Measurements from ENCODE around the gene TIAM2. TPM values are rescaled to one million over a fixed set of nuclear protein-coding genes. Genes with fewer than 3 reads are reported as not detected.

The TIAM2 gene
- total and polyA plus RNA-seq, 9 of the 15 experiments (the other 6 are each of a cell fraction or from before 2014, with no cell fraction given): 0.73 to 6.5 (median 4.3) TPM

DNA sequence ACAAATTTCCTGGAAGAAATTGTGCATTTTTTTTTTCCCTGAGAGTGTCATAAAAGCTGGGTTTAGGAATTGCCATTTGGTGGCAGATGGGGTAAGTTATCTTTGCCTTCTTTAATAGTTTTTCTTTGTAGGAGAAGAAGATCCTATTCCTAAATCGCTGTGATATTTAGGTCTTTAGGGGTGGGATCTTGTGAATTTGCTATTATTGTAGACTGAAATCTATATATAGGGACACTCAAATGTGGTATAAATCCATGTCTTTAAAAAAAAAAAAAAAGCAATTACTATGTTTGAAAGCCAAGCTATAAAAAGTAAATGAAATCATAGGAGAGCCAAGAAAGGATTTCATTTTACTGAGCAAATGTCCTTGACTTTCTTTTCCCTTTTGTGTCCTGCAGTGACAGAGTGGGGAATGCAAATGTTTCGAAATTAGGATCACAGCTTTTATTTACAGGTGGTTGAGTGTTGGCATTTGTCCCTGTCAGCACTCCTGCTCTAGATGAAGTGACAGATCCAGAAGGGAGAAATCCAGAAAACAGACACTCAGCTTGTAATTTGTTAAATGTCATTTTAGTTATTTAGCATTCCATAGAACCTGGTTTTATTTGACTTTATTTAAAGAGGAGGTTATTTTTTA, 29.4 kb downstream of the TIAM2 start:
- in situ Hi-C loops (cut with MboI): no loop called here
- no peak for ATAC-seq

More for the DNA sequence above, 29.4 kb downstream of the TIAM2 start:
- Histone ChIP-seq H4K20me1 (replicated peaks; ENCODE audit: control insufficient read depth, insufficient read depth, low read length) (no peaks in the 10 kb centered on the region), H3K9me3 (replicated peaks; ENCODE audit: control insufficient read depth, insufficient read depth, low read depth, low read length) (no peaks in the 10 kb centered on the region), H3K4me1 (replicated peaks in 1 of 2; ENCODE audit: control insufficient read depth in 2 of 2, insufficient read depth in 2 of 2, low read length in 2 of 2) (no peaks in the 10 kb centered on the region), H3K79me2 (ENCODE audit: control insufficient read depth, insufficient read depth, low read length) (no peaks in the 10 kb centered on the region), H2AFZ (ENCODE audit: low read depth, low read length) (no peak overlapping the region), H3K36me3 (ENCODE audit: control insufficient read depth, insufficient read depth, low read length) (no peaks in the 10 kb centered on the region), H3K9ac (ENCODE audit: insufficient read depth in 1 of 2, low read depth in 2 of 2, low read length in 2 of 2) (no peak overlapping the region), H3K27ac (ENCODE audit: extremely low read depth, low read depth, low read length) (no peak overlapping the region), H3K27me3 (ENCODE audit: control insufficient read depth in 2 of 2, insufficient read depth in 2 of 2, low read length in 2 of 2) (peaks cover 24 to 40% of the 10 kb centered on the region in 2 experiments), H3K4me3 (no peak overlapping the region), H3K9me1 (ENCODE audit: control insufficient read depth, insufficient read depth, low read length) (no peaks in the 10 kb centered on the region), H3K4me2 (ENCODE audit: insufficient read depth, low read length) (no peak overlapping the region)
- DNase-seq (ENCODE audit: extremely low read depth in 1 of 4, low spot score in 3 of 4): no peak
- POLR2A ChIA-PET: interaction anchor here (0.6 kb wide), 1 partner anchor 113 kb away, joined by 6 read pairs; no protein-coding TSS in a partner anchor
- no TSS peak for BruUV-seq (replicated peaks)
- TF ChIP-seq LEF1 (IDR thresholded peaks at IDR 0.05): no peak
- no peak for TF ChIP-seq SRSF3 (IDR thresholded peaks at IDR 0.05; ENCODE audit: insufficient read depth, low read length)
- TF ChIP-seq, protein P1, sequence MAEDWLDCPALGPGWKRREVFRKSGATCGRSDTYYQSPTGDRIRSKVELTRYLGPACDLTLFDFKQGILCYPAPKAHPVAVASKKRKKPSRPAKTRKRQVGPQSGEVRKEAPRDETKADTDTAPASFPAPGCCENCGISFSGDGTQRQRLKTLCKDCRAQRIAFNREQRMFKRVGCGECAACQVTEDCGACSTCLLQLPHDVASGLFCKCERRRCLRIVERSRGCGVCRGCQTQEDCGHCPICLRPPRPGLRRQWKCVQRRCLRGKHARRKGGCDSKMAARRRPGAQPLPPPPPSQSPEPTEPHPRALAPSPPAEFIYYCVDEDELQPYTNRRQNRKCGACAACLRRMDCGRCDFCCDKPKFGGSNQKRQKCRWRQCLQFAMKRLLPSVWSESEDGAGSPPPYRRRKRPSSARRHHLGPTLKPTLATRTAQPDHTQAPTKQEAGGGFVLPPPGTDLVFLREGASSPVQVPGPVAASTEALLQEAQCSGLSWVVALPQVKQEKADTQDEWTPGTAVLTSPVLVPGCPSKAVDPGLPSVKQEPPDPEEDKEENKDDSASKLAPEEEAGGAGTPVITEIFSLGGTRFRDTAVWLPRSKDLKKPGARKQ (CRISPR knock-in tag; IDR thresholded peaks at IDR 0.05): no peak
- TF ChIP-seq PPARD (CRISPR knock-in tag; IDR thresholded peaks at IDR 0.05): no peak
- TF ChIP-seq GABPB1 (CRISPR knock-in tag; IDR thresholded peaks at IDR 0.05): no peak
- intact Hi-C loops (cut with micrococcal nuclease): no loop called here
- FAIRE-seq: no peak
- CTCF ChIA-PET (ENCODE audit: low intra/inter-chr PET ratio): no interaction called here
- WGBS (ENCODE audit: insufficient coverage, low coverage, missing lambda C conversion rate): 0% methylated on average over 2 of the region's 2 CpGs

Data from K562 (cell line).